GM18870 (cell line): ENCODE results near the gene MOAP1.
"Not testable (repeated sequence)": the region's sequence is repeated elsewhere in the genome, so short reads cannot be mapped to it uniquely, and the experiment has no call there.

Experiments used
- ATAC-seq: cut with Tn5 transposase; IDR thresholded peaks from one replicate; pipeline ENCODE4 v1.9.1; 2021; ENCODE audit warnings: moderate library complexity; ENCODE audit not compliant: unreplicated experiment

The MOAP1 gene

DNA sequence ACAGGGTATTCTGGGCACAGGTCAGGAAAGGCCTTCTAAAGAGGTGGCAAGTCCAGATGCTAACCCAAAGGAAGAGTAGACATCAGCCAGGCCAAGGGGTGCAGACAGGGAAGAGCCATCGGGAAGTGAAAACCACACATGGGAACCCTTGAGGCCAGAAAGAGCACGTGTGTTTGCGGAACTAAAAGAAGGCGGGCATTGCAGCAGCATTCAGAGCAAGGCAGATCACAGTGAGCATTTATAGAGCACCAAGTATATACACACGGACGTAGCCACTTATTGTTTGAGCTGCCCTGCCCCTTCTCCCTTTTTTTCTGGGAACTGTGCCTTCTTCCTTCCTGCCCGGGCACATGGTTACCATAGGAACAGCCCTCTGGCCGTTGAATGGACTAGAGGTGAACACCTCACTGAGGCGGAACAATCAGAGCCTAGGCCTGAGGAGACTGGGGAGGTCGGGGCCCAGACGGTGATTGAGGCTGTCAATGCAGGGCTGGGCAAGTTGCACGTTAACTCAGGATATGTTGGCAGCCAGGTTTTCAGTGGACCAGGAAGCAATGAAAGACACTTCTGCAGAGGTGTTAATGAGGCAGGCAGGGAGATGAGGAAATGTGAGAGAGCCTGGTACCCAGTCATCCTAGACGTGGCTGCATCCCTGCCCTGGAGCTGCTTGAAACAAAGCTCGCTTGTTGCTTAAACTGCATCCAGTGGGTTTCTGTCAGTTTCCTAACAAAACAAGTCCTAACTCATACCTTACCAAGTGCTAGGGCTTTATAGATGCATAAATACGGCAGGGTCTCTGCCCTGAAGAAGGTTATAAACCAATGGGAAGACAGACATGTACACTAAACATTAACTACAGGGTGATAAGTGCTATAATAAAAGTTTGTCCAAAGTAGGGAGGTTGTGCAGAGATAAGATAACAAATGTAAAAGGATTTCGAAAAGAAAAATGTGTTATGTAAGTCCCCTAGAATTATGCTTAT, 34.2 kb downstream of the MOAP1 start:
- ATAC-seq, result no peak

DNA sequence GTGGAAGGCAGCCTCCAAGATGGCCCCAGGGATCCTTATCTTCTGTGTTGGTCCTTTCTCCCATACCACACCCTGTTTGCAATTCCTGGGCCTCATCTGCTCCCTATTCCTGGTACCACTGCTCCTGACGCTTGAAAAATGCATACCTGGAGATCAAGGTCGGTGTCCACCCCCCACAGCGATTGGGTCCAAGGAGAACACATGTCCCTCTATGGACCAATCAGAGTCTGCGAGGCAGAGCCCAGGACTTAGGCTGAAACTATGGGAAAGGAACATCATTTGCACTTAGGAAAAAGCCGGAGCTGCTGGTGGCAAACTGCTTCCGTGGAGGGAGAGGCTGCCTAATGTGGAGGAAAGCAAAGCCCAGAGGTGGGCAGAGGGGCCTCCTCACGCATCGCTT, 35.7 kb downstream of the MOAP1 start:
- ATAC-seq, result no peak

DNA sequence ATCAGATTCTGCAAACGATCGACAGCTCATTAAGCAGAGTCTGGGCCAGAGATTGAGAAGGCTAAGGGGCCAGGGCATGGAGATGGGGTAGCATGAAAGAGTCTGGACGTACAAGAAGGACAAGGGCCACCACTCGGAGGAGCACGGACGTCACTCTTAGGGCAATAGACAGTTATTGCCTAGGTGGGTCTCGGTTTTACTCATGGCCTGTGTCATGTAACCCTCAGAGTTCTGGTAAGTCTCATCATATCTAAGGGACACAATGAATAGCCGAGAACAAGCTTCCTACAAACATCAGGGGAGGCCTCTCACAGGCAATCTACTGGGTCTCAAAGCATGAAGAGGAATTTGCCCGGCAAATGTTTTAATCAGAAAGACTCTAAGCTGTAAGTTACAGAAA, 38.6 kb downstream of the MOAP1 start:
- ATAC-seq, result no peak

DNA sequence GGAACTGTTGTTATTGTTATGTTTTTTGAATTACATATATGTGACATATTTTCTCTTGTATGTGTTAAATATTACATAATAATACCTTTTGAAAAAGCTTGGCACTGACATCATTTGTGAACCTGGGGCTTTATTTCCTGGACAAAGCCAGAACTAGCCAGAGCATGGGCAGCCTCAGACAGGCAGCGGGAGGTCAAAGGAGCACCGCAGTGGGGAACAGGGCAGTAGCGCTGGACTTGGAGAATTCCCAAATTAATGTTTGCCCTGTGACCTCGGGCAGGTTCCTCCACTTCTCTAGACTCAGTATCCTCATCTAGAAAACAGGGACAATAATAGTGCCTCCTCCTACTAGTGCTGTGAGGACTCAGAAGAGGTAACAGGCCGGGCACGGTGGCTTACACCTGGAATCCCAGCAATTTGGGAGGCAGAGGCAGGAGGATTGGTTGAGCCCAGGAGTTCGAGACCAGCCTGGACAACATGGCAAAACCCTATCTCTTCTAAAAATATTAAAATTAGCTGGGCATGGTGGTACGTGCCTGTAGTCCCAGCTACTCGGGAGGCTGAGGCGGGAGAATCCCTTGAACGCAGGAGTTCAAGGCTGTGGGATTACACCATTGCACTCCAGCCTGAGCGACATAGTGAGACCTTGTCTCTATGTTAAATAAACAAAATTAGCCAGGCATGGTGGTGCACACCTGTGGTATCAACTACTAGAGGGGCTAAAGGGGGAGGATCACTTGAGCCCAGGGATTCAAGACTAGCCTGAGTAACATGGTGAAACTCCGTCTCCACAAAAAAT, 41.6 kb downstream of the MOAP1 start:
- ATAC-seq, result no peak

DNA sequence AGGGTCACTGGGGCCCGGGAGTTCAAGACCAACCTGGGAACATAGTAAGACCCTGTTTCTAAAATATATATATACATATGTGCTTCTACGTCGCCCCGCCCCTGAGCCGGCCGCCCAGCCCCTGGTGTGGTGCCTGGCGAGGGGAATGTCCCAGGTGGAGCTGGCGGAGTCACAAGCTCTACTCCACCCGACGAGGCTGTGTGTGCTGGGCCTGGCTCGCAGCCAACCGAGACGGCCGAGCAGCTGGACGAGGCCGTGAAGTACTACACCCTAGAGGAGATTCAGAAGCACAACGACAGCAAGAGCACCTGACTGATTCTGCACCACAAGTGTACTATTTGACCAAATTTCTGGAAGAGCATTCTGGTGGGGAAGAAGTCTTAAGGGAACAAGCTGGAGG, 46.8 kb downstream of the MOAP1 start:
- no peak for ATAC-seq

DNA sequence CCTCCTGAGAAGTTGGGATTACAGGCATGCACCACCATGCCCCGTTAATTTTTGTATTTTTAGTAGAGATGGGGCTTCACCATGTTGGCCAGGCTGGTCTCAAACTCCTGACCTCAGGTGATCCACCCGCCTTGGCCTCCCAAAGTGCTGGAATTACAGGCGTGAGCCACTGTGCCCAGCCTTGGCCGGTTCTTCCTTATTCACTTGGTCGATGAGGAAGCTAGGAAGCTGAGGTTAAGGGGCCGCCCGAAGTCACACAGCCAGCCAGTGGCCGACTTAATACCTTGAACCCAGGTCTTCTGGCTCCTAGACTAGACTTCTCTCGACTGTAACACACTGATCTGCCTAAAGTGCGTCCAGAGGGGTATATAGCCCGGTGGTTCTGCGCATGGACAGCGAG, 48.2 kb downstream of the MOAP1 start:
- ATAC-seq, result not testable (repeated sequence)

DNA sequence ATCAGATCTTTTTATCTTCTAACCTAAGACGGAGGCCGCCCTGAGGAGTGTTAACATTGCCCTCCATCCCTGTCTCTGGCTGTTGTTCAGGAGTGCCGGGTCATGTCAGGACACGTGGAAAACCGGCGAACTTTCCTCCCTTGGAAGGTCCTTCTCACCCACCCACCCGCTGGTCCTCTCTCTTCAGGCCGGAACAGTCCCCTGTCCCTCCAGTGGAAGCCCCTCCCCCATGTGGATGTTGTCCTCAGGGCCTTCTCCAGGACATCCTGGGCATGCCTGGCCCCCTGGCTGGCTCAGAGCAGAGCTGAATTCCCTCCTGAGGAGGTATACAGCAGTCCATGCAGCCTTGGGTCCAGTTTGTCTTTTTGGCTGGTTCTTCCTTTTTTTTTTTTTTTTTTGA, 48.7 kb downstream of the MOAP1 start:
- no peak for ATAC-seq

DNA sequence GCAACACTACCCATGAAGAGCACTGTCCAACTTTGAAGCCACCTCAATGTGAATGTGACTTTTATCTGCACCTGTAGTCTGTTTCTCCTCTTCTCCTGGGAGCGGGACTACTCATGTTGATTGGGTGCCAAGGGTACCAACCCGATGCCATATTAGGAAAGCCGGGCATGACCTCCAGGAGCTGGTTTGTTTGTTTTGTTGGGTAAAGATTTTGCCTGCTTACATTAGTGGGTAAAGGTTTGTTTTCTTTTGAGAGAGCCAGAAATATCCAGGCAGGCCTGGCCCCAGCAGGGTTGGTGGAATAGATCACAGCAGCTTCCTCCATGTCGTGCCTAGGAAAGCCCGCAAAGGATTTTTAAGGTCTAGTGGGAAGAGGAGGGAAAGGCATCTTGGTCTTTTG, 49.3 kb downstream of the MOAP1 start:
- no peak for ATAC-seq

DNA sequence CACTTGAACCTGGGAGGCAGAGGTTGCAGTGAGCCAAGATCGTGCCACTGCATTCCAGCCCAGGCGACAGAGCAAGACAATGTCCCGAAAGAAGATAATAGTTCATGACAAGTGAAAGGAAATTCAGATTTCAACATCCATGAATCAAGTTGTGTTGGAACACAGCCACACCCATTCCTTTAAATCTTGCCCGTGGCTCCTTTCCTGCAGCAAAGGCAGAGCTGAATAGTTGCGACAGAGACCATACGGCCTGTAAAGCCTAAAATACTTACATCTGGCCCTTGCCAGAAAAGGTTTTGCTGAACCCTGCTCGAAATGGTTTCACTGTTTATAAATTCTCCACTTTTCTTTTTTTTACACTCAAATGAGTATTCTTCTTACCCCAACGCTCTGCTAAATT, 51.2 kb downstream of the MOAP1 start:
- ATAC-seq, result no peak

DNA sequence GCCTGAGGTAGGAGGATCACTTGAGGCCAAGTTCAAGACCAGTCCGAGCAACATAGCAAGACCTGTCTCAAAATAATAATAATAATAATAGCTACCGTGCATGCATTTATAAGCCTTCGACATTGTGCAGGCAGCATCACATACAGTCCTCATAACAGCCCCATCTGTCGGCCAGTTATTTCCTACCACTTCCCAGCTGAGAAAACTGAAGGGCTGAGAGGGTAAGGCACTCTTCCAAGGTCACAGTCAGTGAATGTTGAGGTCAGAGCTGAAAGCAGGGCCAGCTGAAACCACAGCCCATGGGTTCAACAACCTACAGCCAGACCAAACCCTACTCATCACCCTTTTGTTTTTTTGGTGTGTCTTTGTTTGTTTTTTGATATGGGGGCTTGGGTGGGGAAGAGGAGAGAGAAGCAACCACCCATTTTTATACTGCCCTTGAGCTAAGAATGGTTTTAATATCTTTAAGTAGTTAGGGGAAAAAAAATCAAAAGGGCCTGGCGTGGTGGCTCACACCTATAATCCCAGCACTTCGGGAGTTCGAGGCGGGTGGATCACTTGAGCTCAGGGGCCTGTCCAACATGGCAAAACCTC, 52.1 kb downstream of the MOAP1 start:
- no peak for ATAC-seq
